ENCODE measurements around the gene MIAT. TPM values are rescaled to one million over a fixed set of nuclear protein-coding genes. Genes with fewer than 3 reads are reported as not detected.

Gene MIAT
- total RNA-seq, 1 donor from 2014 or later, result 7.0 TPM

- H3K27ac Mint-ChIP-seq, result no peak overlapping the region
- peaks cover 17% of the 10 kb centered on the region for H3K4me1 Mint-ChIP-seq
- peaks cover 68% of the 10 kb centered on the region for H3K27me3 Mint-ChIP-seq (ENCODE audit: low read depth)
- H3K9me3 Mint-ChIP-seq, result no peaks in the 10 kb centered on the region
- TF ChIP-seq, protein P1, sequence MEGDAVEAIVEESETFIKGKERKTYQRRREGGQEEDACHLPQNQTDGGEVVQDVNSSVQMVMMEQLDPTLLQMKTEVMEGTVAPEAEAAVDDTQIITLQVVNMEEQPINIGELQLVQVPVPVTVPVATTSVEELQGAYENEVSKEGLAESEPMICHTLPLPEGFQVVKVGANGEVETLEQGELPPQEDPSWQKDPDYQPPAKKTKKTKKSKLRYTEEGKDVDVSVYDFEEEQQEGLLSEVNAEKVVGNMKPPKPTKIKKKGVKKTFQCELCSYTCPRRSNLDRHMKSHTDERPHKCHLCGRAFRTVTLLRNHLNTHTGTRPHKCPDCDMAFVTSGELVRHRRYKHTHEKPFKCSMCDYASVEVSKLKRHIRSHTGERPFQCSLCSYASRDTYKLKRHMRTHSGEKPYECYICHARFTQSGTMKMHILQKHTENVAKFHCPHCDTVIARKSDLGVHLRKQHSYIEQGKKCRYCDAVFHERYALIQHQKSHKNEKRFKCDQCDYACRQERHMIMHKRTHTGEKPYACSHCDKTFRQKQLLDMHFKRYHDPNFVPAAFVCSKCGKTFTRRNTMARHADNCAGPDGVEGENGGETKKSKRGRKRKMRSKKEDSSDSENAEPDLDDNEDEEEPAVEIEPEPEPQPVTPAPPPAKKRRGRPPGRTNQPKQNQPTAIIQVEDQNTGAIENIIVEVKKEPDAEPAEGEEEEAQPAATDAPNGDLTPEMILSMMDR (IDR thresholded peaks at IDR 0.05; ENCODE audit: unreplicated experiment), result no peak
- H3K4me3 Mint-ChIP-seq, result peak overlapping the region; percentile 69
- no peaks in the 10 kb centered on the region for H3K36me3 Mint-ChIP-seq
- no peak for DNase-seq (ENCODE audit: low spot score in 2 of 2, unreplicated experiment in 2 of 2)
Measured at GRCh38 chr22:26658161-26658560, 773 bp downstream of the MIAT start.

DNA sequence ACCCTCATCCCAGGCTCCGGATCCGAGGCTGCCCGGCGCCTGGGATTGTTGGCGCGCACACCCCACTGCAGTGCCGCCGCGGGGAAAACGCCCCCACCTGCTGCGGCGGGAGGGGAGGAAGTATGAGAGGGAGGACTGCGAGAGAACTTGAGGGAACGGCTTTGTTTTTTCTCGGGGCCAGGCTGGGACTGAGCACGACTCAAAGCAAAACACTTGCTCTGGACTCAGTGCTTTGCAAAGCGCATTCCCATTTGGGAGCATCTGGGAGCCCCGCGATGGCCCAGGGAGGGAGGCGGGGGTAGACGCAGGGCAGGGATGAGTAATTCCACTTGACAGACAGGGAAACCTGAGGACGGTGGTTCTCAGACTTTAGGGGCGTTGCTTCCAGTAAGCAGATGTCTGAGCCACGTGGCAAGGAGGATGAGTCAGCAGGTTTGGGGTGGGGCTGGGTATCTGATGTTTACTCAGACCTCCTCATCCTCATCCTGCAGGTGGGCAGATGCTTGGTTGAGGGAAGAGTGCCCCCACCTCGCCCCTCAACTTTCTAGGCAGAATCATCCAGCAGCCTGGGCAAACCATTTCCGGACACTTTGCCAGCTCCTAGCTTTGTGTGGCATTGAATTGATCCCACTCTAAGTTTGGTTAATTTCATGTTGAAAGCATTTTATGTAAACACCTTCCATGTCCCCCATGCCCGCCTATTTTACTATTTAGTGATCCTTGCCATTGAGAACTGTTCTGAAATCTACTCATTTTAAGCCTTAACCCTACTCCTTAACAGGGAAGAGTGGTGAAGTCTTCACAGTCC is 1.5 kb downstream of the MIAT start:
- Mint-ChIP-seq H3K36me3 (no peaks in the 10 kb centered on the region), H3K9me3 (no peaks in the 10 kb centered on the region), H3K4me3 (peak overlapping the region; percentile 69), H3K27me3 (ENCODE audit: low read depth) (peaks cover 61% of the 10 kb centered on the region), H3K27ac (peak overlapping the region; percentile 72), H3K4me1 (peaks cover 17% of the 10 kb centered on the region)
- TF ChIP-seq, protein P1 (IDR thresholded peaks at IDR 0.05; ENCODE audit: unreplicated experiment), result no peak
- no peak for DNase-seq (ENCODE audit: low spot score in 2 of 2, unreplicated experiment in 2 of 2)

DNA sequence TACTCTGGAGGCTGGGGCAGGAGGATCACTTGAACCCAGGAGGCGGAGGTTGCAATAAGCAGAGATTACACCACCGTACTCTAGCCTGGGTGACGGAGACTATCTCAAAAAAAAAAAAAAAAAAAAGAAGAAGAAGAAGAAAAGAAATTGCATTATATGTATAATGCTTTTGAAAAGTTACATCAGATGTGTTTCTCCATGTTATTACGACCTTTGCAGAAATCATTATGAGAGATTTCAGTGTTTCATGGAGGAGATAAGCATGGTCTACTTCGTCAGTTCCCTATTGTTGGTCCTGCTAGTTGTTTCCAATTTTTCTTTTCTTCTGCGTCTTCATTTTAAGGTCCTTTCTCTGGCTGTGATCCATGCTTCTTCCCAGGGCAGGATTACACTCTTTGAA is 3.0 kb downstream of the MIAT start:
- Mint-ChIP-seq H3K9me3 (no peaks in the 10 kb centered on the region), H3K36me3 (no peaks in the 10 kb centered on the region), H3K4me1 (peaks cover 17% of the 10 kb centered on the region), H3K4me3 (no peak overlapping the region), H3K27ac (no peak overlapping the region), H3K27me3 (ENCODE audit: low read depth) (peaks cover 49% of the 10 kb centered on the region)
- TF ChIP-seq, protein P1 (IDR thresholded peaks at IDR 0.05; ENCODE audit: unreplicated experiment), result no peak
- DNase-seq (ENCODE audit: low spot score in 2 of 2, unreplicated experiment in 2 of 2), result no peak

DNA sequence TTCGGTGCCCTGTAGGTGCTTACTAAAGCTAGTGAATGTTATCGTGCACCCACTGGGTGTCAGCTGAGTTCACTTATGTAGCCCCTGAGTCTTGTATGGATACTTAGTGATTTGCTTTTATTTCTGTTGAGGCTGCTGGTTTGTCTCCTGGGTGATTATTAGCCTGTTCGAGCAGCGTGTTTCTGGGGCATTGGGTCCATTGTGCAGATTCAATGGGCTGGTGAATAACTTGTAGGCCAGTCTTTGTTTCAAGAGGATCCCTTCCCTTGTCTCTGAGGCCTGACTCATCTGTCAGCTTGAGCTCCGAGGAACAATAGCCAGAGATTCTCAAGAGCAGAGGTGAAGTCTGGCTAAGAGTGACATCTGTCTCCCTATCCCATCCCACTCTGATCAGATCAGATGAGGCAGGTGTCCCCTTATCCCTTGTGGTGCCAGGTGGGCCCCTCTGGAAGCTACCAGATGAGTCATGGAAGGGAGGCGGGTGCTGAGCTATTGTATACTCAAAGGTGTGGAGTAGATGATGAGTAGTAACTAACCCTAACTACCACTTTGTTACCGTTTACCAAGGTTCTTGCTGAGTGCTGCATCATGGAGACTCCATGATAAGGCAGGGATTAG is 3.7 kb downstream of the MIAT start:
- no peak overlapping the region for H3K4me3 Mint-ChIP-seq
- DNase-seq (ENCODE audit: low spot score in 2 of 2, unreplicated experiment in 2 of 2), result no peak
- peaks cover 17% of the 10 kb centered on the region for H3K4me1 Mint-ChIP-seq
- H3K27me3 Mint-ChIP-seq (ENCODE audit: low read depth), result peaks cover 43% of the 10 kb centered on the region
- no peak overlapping the region for H3K27ac Mint-ChIP-seq
- TF ChIP-seq, protein P1 (IDR thresholded peaks at IDR 0.05; ENCODE audit: unreplicated experiment), result no peak
- no peaks in the 10 kb centered on the region for H3K9me3 Mint-ChIP-seq
- no peaks in the 10 kb centered on the region for H3K36me3 Mint-ChIP-seq

DNA sequence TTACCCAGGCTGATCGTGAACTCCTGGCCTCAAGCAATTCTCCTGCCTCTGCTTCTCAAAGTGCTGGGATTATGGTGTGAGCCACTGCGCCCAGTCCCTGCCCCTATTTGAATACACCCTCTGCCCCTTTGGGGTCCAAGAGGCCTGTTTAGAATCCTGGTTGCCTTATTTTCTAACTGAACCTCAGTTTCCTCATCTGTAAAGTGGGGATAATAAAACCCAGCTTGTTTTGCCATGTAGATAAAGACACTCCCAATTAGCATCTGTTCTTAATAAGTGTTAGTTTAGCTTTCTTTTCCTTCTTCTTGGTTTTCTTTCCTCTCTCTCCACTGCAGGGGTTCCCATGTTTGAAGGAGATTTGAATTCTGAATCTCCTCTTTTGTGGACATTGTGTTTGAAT is 4.8 kb downstream of the MIAT start:
- H3K27ac Mint-ChIP-seq, result no peak overlapping the region
- H3K4me1 Mint-ChIP-seq, result peaks cover 17% of the 10 kb centered on the region
- H3K27me3 Mint-ChIP-seq (ENCODE audit: low read depth), result peaks cover 38% of the 10 kb centered on the region
- H3K4me3 Mint-ChIP-seq, result no peak overlapping the region
- TF ChIP-seq, protein P1 (IDR thresholded peaks at IDR 0.05; ENCODE audit: unreplicated experiment), result no peak
- H3K36me3 Mint-ChIP-seq, result no peaks in the 10 kb centered on the region
- no peak for DNase-seq (ENCODE audit: low spot score in 2 of 2, unreplicated experiment in 2 of 2)
- H3K9me3 Mint-ChIP-seq, result no peaks in the 10 kb centered on the region

Measured in mesothelial cell of epicardium (in vitro differentiated cells).